ENCODE results near the gene NR2C2. TPM values are rescaled to one million over a fixed set of nuclear protein-coding genes. Genes with fewer than 3 reads are reported as not detected.
A peak's percentile ranks its signal among the peaks of the same experiment; 100 is the strongest.
"Not testable (repeated sequence)": the region's sequence is repeated elsewhere in the genome, so short reads cannot be mapped to it uniquely, and the experiment has no call there.

The NR2C2 gene
- total and polyA plus RNA-seq, 11 donors = 6.2 to 38.5 (median 28.3) TPM

- ATAC-seq (no peak), DNase-seq (no peak)
- Histone ChIP-seq H3K9me3 (no peaks in the 10 kb centered on the region), H3K27ac (no peak overlapping the region), H3K36me3 (no peaks in the 10 kb centered on the region), H3K4me1 (peaks cover 3 to 55% (median 38%) of the 10 kb centered on the region in 12 donors), H3K4me3 (no peak overlapping the region), H3K27me3 (no peaks in the 10 kb centered on the region)
- intact Hi-C loops (cut with DNase I) = loop anchor here in 2 of 10 donors (5.0 kb wide), 1 partner anchor 45 kb away; the partner anchor contains the start of gene NR2C2 (in 2 of the 2)
- no peak for TF ChIP-seq CTCF (IDR thresholded peaks at IDR 0.05)
- no peak for TF ChIP-seq POLR2A (IDR thresholded peaks at IDR 0.05)
- 94 to 96% (median 94%) methylated on average over 7 of the region's 7 CpGs for WGBS, 4 donors
Measured at GRCh38 chr3:14991818-14992612, 44.6 kb downstream of the NR2C2 start.

- Histone ChIP-seq H3K4me3 (no peak overlapping the region), H3K4me1 (peaks cover 0 to under 1% (median 0%) of the 10 kb centered on the region in 12 donors), H3K27ac (no peak overlapping the region), H3K9me3 (peaks cover 0 to 14% (median 0%) of the 10 kb centered on the region in 12 donors), H3K27me3 (no peaks in the 10 kb centered on the region), H3K36me3 (peaks cover 0 to 5% (median 0%) of the 10 kb centered on the region in 9 donors)
- DNase-seq (no peak), ATAC-seq (no peak)
- no peak for TF ChIP-seq CTCF (IDR thresholded peaks at IDR 0.05)
- no peak for TF ChIP-seq POLR2A (IDR thresholded peaks at IDR 0.05)
- intact Hi-C loops (cut with DNase I) = no loop called here
- WGBS, 4 donors = 94 to 100% (median 98%) methylated on average over 1 of the region's 1 CpG
Measured at GRCh38 chr3:14997941-14998340, 50.6 kb downstream of the NR2C2 start.

DNA sequence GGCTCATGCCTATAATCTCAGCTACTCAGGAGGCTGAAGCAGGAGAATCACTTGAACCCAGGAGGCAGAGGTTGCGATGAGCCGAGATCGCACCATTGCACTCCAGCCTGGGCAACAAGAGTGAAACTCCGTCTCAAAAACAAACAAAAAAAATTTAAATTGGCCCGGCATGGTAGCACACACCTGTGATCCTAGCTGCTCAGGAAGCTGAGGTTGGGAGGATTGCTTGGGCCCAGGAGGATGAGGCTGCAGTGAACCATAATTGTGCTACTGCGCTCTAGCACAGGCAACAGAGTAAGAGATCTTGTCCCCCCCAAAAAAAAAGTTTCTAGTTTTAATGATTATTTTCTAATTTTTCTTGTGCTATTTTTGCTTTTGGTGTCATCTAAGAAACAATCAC lies 51.8 kb downstream of the NR2C2 start:
- H3K27me3 ChIP-seq; H3K27ac ChIP-seq; intact Hi-C loops (cut with DNase I); ATAC-seq; H3K4me1 ChIP-seq; DNase-seq; H3K4me3 ChIP-seq: not testable (repeated sequence)
- 96 to 97% (median 97%) methylated on average over 6 of the region's 6 CpGs for WGBS, 4 donors
- Histone ChIP-seq H3K9me3 (peaks cover 0 to 14% (median 0%) of the 10 kb centered on the region in 12 donors), H3K36me3 (peaks cover 0 to 10% (median 6%) of the 10 kb centered on the region in 9 donors)

- peak; percentile 68 to 89 (median 86) for ATAC-seq
- DNase-seq = no peak
- Histone ChIP-seq H3K4me1 (peaks cover 0 to 15% (median 0%) of the 10 kb centered on the region in 12 donors), H3K4me3 (no peak overlapping the region), H3K27me3 (no peaks in the 10 kb centered on the region), H3K36me3 (peaks cover 0 to 74% (median 42%) of the 10 kb centered on the region in 9 donors), H3K27ac (peak overlapping the region in 4 of 12 donors; percentile 20 to 57 (median 42)), H3K9me3 (peaks cover 0 to 10% (median 0%) of the 10 kb centered on the region in 12 donors)
- intact Hi-C loops (cut with DNase I) = loop anchor here in 1 of 10 donors (10.0 kb wide), 1 partner anchor 53 kb away; no protein-coding TSS in a partner anchor
- TF ChIP-seq CTCF (IDR thresholded peaks at IDR 0.05) (no peak), POLR2A (IDR thresholded peaks at IDR 0.05) (no peak)
- WGBS, 4 donors = 54 to 60% (median 58%) methylated on average over 4 of the region's 4 CpGs
Measured at GRCh38 chr3:15007681-15008141, 60.3 kb downstream of the NR2C2 start.
